Measurements from ENCODE around the gene TRIO. TPM values are rescaled to one million over a fixed set of nuclear protein-coding genes. Genes with fewer than 3 reads are reported as not detected.

Gene TRIO
- total RNA-seq, 1 experiment from 2014 or later, result 211 TPM

GRCh38 chr5:14429101-14430050 lies 286.2 kb downstream of the TRIO start:
- H3K36me3 ChIP-seq (ENCODE audit: low read depth, low read length), result peaks cover 53% of the 10 kb centered on the region
- ChIA-PET POLR2A (ENCODE audit: unreplicated experiment) (interaction anchor here (0.6 kb wide), 1 partner anchor 32 kb away, joined by 3 read pairs; no protein-coding TSS in a partner anchor), CTCF (no interaction called here)
- no peaks in the 10 kb centered on the region for H3K9me2 ChIP-seq (replicated peaks; ENCODE audit: low read length)
- ATAC-seq (no peak), DNase-seq (no peak)
- no peaks in the 10 kb centered on the region for H3K27me3 ChIP-seq (ENCODE audit: low read length)
- no peak overlapping the region for H3K9ac ChIP-seq (ENCODE audit: low read length)
- H2AFZ ChIP-seq (ENCODE audit: low read length), result no peak overlapping the region
- no peak overlapping the region for H3K4me2 ChIP-seq (ENCODE audit: low read length)
- no peaks in the 10 kb centered on the region for H3F3A ChIP-seq (ENCODE audit: low read length, unreplicated experiment)
- H3K79me2 ChIP-seq (ENCODE audit: low read length), result peaks cover 57% of the 10 kb centered on the region
- H3K27ac ChIP-seq (ENCODE audit: low read length), result peak overlapping the region; percentile 22
- peaks cover 10% of the 10 kb centered on the region for H3K4me1 ChIP-seq (ENCODE audit: insufficient read depth, low read length)
- no peak overlapping the region for H3K4me3 ChIP-seq (ENCODE audit: low read length)
- TF ChIP-seq EZH2phosphoT487 (IDR thresholded peaks at IDR 0.05; ENCODE audit: borderline replicate concordance, low read length), result no peak
- intact Hi-C loops (cut with micrococcal nuclease), result no loop called here
- BruUV-seq (replicated peaks), result no TSS peak
- H3K9me3 ChIP-seq (ENCODE audit: low read length), result no peaks in the 10 kb centered on the region
- 0 out of 2 replicates have a peak, but pooled peaks cover 3% of the 10 kb centered on the region for H4K20me1 ChIP-seq (ENCODE audit: low read length)

- no peak overlapping the region for H3K9ac ChIP-seq (ENCODE audit: low read length)
- H3F3A ChIP-seq (ENCODE audit: low read length, unreplicated experiment), result no peaks in the 10 kb centered on the region
- no TSS peak for BruUV-seq (replicated peaks)
- H3K27me3 ChIP-seq (ENCODE audit: low read length), result no peaks in the 10 kb centered on the region
- H3K9me2 ChIP-seq (replicated peaks; ENCODE audit: low read length), result no peaks in the 10 kb centered on the region
- intact Hi-C loops (cut with micrococcal nuclease), result no loop called here
- H3K79me2 ChIP-seq (ENCODE audit: low read length), result peaks cover 47% of the 10 kb centered on the region
- TF ChIP-seq EZH2phosphoT487 (IDR thresholded peaks at IDR 0.05; ENCODE audit: borderline replicate concordance, low read length) (no peak), EZH2 (IDR thresholded peaks at IDR 0.05; ENCODE audit: low read length, unreplicated experiment) (no peak), CTCF (conservative IDR thresholded peaks at IDR 0.05; ENCODE audit: low read depth, low read length) (no peak)
- H3K36me3 ChIP-seq (ENCODE audit: low read depth, low read length), result peaks cover 48% of the 10 kb centered on the region
- ChIA-PET CTCF (no interaction called here), POLR2A (ENCODE audit: unreplicated experiment) (no interaction called here)
- DNase-seq (no peak), ATAC-seq (no peak)
- H3K27ac ChIP-seq (ENCODE audit: low read length), result no peak overlapping the region
- no peak overlapping the region for H3K4me2 ChIP-seq (ENCODE audit: low read length)
- H3K4me3 ChIP-seq (ENCODE audit: low read length), result no peak overlapping the region
- peaks cover 10% of the 10 kb centered on the region for H3K4me1 ChIP-seq (ENCODE audit: insufficient read depth, low read length)
- H2AFZ ChIP-seq (ENCODE audit: low read length), result no peak overlapping the region
- H4K20me1 ChIP-seq (ENCODE audit: low read length), result no peaks in the 10 kb centered on the region
- no peaks in the 10 kb centered on the region for H3K9me3 ChIP-seq (ENCODE audit: low read length)
These were observed 288.4 kb downstream of the TRIO start for GRCh38 chr5:14431534-14431933.

GRCh38 chr5:14432931-14433589 lies 289.9 kb downstream of the TRIO start:
- TF ChIP-seq CTCF (conservative IDR thresholded peaks at IDR 0.05; ENCODE audit: low read depth, low read length) (no peak), EZH2 (IDR thresholded peaks at IDR 0.05; ENCODE audit: low read length, unreplicated experiment) (no peak), EZH2phosphoT487 (IDR thresholded peaks at IDR 0.05; ENCODE audit: borderline replicate concordance, low read length) (no peak)
- Histone ChIP-seq H3K27me3 (ENCODE audit: low read length) (no peaks in the 10 kb centered on the region), H3K79me2 (ENCODE audit: low read length) (peaks cover 54% of the 10 kb centered on the region), H3K4me3 (ENCODE audit: low read length) (no peak overlapping the region), H3F3A (ENCODE audit: low read length, unreplicated experiment) (no peaks in the 10 kb centered on the region), H2AFZ (ENCODE audit: low read length) (no peak overlapping the region), H3K9me3 (ENCODE audit: low read length) (no peaks in the 10 kb centered on the region), H3K27ac (ENCODE audit: low read length) (no peak overlapping the region), H3K9ac (ENCODE audit: low read length) (no peak overlapping the region), H3K9me2 (replicated peaks; ENCODE audit: low read length) (no peaks in the 10 kb centered on the region), H3K4me1 (ENCODE audit: insufficient read depth, low read length) (peaks cover 5% of the 10 kb centered on the region), H3K36me3 (ENCODE audit: low read depth, low read length) (peaks cover 35% of the 10 kb centered on the region), H3K4me2 (ENCODE audit: low read length) (no peak overlapping the region), H4K20me1 (ENCODE audit: low read length) (no peaks in the 10 kb centered on the region)
- ATAC-seq (no peak), DNase-seq (no peak)
- ChIA-PET CTCF (no interaction called here), POLR2A (ENCODE audit: unreplicated experiment) (no interaction called here)
- no TSS peak for BruUV-seq (replicated peaks)
- intact Hi-C loops (cut with micrococcal nuclease), result no loop called here
